Measurements from ENCODE around the gene SVIL.
"Not testable (repeated sequence)": the region's sequence is repeated elsewhere in the genome, so short reads cannot be mapped to it uniquely, and the experiment has no call there.

The SVIL gene

GRCh38 chr10:29575098-29575455 lies 59.7 kb downstream of the SVIL start:
- no peak for DNase-seq (ENCODE audit: low read depth in 2 of 2)

GRCh38 chr10:29574212-29575097 lies 60.3 kb downstream of the SVIL start:
- not testable (repeated sequence) for DNase-seq (ENCODE audit: low read depth in 2 of 2)

- not testable (repeated sequence) for DNase-seq (ENCODE audit: low read depth in 2 of 2)
These were observed 64.5 kb downstream of the SVIL start for GRCh38 chr10:29570248-29570647.

- DNase-seq (ENCODE audit: low read depth in 2 of 2): no peak
These were observed 65.0 kb downstream of the SVIL start for GRCh38 chr10:29569795-29570194.

GRCh38 chr10:29567003-29567402 lies 67.8 kb downstream of the SVIL start:
- no peak for DNase-seq (ENCODE audit: low read depth in 2 of 2)

- not testable (repeated sequence) for DNase-seq (ENCODE audit: low read depth in 2 of 2)
These were observed 68.6 kb downstream of the SVIL start for GRCh38 chr10:29566209-29566608.

GRCh38 chr10:29563420-29564035 lies 71.2 kb downstream of the SVIL start:
- DNase-seq (ENCODE audit: low read depth in 2 of 2): no peak

- DNase-seq (ENCODE audit: low read depth in 2 of 2): not testable (repeated sequence)
These were observed 71.8 kb downstream of the SVIL start for GRCh38 chr10:29563006-29563405.

GRCh38 chr10:29559996-29560395 lies 74.8 kb downstream of the SVIL start:
- DNase-seq (ENCODE audit: low read depth in 2 of 2): no peak

- no peak for DNase-seq (ENCODE audit: low read depth in 2 of 2)
These were observed 77.1 kb downstream of the SVIL start for GRCh38 chr10:29557665-29558064.

GRCh38 chr10:29555746-29556481 lies 78.9 kb downstream of the SVIL start:
- no peak for DNase-seq (ENCODE audit: low read depth in 2 of 2)

GRCh38 chr10:29555091-29555745 lies 79.6 kb downstream of the SVIL start:
- no peak for DNase-seq (ENCODE audit: low read depth in 2 of 2)

GRCh38 chr10:29554660-29555059 lies 80.1 kb downstream of the SVIL start:
- no peak for DNase-seq (ENCODE audit: low read depth in 2 of 2)

- DNase-seq (ENCODE audit: low read depth in 2 of 2): no peak
These were observed 81.1 kb downstream of the SVIL start for GRCh38 chr10:29553544-29554250.

GRCh38 chr10:29553116-29553515 lies 81.7 kb downstream of the SVIL start:
- DNase-seq (ENCODE audit: low read depth in 2 of 2): not testable (repeated sequence)

- DNase-seq (ENCODE audit: low read depth in 2 of 2): not testable (repeated sequence)
These were observed 85.3 kb downstream of the SVIL start for GRCh38 chr10:29549493-29549892.

- no peak for DNase-seq (ENCODE audit: low read depth in 2 of 2)
These were observed 87.9 kb downstream of the SVIL start for GRCh38 chr10:29546773-29547313.

GRCh38 chr10:29545122-29545521 lies 89.6 kb downstream of the SVIL start:
- no peak for DNase-seq (ENCODE audit: low read depth in 2 of 2)

- DNase-seq (ENCODE audit: low read depth in 2 of 2): no peak
These were observed 91.1 kb downstream of the SVIL start for GRCh38 chr10:29543715-29544114.

- no peak for DNase-seq (ENCODE audit: low read depth in 2 of 2)
These were observed 92.0 kb downstream of the SVIL start for GRCh38 chr10:29542723-29543122.

Measured in stimulated activated CD4-positive, alpha-beta T cell treated with anti-CD3 and anti-CD28 coated beads, Interleukin-12 subunit alpha, Interleukin-12 subunit beta, amount 100 ng/mL, for 24 hours (primary cell).